K562 (cell line): ENCODE results near the gene MTPN. TPM values are rescaled to one million over a fixed set of nuclear protein-coding genes. Genes with fewer than 3 reads are reported as not detected.

Experiments
- CEBPG ChIP-seq, 3 experiments: fragments of 200-800 bp in 1 of 3; sonication (Bioruptor generic) in 1 of 3; sonication (generic) in 1 of 3; formaldehyde crosslinking in 1 of 3; IDR thresholded peaks in 2 of 3; conservative IDR thresholded peaks in 1 of 3; 2 replicates each; pipeline versions ENCODE4 v1.6.1 to v1.8.0; 2016 to 2022; ENCODE audit warnings: missing compliant biosample characterization in 2 of 3, missing genetic modification characterization in 2 of 3, mild to moderate bottlenecking in 1 of 3, missing genetic modification reagents in 1 of 3
- ILF3 ChIP-seq: fragments of 450-650 bp; IDR thresholded peaks from 2 replicates; pipeline ENCODE4 v1.6.1; 2018; ENCODE audit warnings: antibody characterized with exemption, mild to moderate bottlenecking, moderate library complexity, borderline replicate concordance
- PHF21A ChIP-seq: fragments of 450-650 bp; IDR thresholded peaks from 2 replicates; pipeline ENCODE4 v1.6.1; 2017; ENCODE audit warnings: low read depth, borderline replicate concordance
- RB1 ChIP-seq: fragments of 450-650 bp; IDR thresholded peaks from 2 replicates; pipeline ENCODE4 v1.6.1; 2017; ENCODE audit warnings: low read depth, mild to moderate bottlenecking
- YY1 ChIP-seq, 3 experiments: IDR thresholded peaks; 2 replicates each; pipeline ENCODE4 v1.6.1; 2011; ENCODE audit warnings: low read length in 2 of 3, mild to moderate bottlenecking in 2 of 3, moderate library complexity in 2 of 3, borderline replicate concordance in 1 of 3, control low read depth in 1 of 3, low read depth in 1 of 3; ENCODE audit not compliant: insufficient read depth in 3 of 3, insufficient replicate concordance in 2 of 3, control insufficient read depth in 1 of 3, insufficient read length in 1 of 3; ENCODE audit errors: extremely low read depth in 1 of 3
- ZBED1 ChIP-seq: IDR thresholded peaks from 2 replicates; pipeline ENCODE4 v1.6.1; 2014
- ZNF75A ChIP-seq: fragments of 450-650 bp; formaldehyde crosslinking; IDR thresholded peaks from 2 replicates; pipeline ENCODE4 v1.4.0; 2020; ENCODE audit warnings: mild to moderate bottlenecking
- polyA plus RNA-seq, 8 experiments: library from polyadenylated mRNA; depleted of rRNA in 4 of 8; stranded (reverse) in 5 of 8; unstranded in 3 of 8; fragments of >200 nt; fragmentation: Nextera tagmentation in 2 of 8; fragmentation: Illumina TruSeq in 1 of 8; extraction: Ambion mirVana in 2 of 8; extraction: Trizol in 1 of 8; gene quantifications; 2 replicates each; pipeline versions ENCODE4 v1.2.1 to v1.2.3, GENCODE V29; 2011 to 2014; ENCODE audit warnings: inconsistent platforms in 1 of 8, missing spikeins in 1 of 8
- total RNA-seq, 7 experiments: library from RNA; depleted of rRNA in 6 of 7; stranded (reverse); fragments of >200 nt in 6 of 7; fragmentation: Illumina TruSeq in 2 of 7; extraction: Trizol in 2 of 7; gene quantifications; 2 replicates each; pipeline versions ENCODE4 v1.2.1 to v1.2.3, GENCODE V29; 2011 to 2021; ENCODE audit warnings: low replicate concordance in 1 of 7
- TF ChIP-seq, protein P1 (sequence below), 2 experiments: fragments of 450-650 bp in 1 of 2; sonication (generic) in 1 of 2; formaldehyde crosslinking; conservative IDR thresholded peaks; 2 replicates each; pipeline versions ENCODE4 v1.4.0 to v1.8.1; 2020 to 2022; ENCODE audit warnings: mild to moderate bottlenecking in 1 of 2, missing genetic modification reagents in 1 of 2
- TF ChIP-seq, protein P2 (sequence below): fragments of 200-800 bp; sonication (Bioruptor generic); IDR thresholded peaks from 2 replicates; pipeline ENCODE4 v1.6.1; 2016; ENCODE audit warnings: missing genetic modification characterization, missing compliant biosample characterization
- TF ChIP-seq, protein P3 (sequence below): fragments of 250-450 bp; sonication (Bioruptor Pico); IDR thresholded peaks from 2 replicates; pipeline ENCODE4 v1.8.0; 2021; ENCODE audit warnings: moderate library complexity, mild to moderate bottlenecking, inconsistent platforms
- TF ChIP-seq, protein P4 (sequence below): fragments of 250-450 bp; sonication (Bioruptor Pico); IDR thresholded peaks from 2 replicates; pipeline ENCODE4 v1.4.0; 2020; ENCODE audit warnings: mild to moderate bottlenecking, moderate library complexity
- TF ChIP-seq, protein P5 (sequence below): conservative IDR thresholded peaks from 2 replicates; pipeline ENCODE4 v1.6.1; 2011; ENCODE audit warnings: low read depth, mild to moderate bottlenecking, low read length; ENCODE audit not compliant: control insufficient read depth

MTPN gene
- total and polyA plus RNA-seq, 9 of the 15 experiments (the other 6 are each of a cell fraction or from before 2014, with no cell fraction given), result 68.5 to 261 (median 156) TPM

DNA sequence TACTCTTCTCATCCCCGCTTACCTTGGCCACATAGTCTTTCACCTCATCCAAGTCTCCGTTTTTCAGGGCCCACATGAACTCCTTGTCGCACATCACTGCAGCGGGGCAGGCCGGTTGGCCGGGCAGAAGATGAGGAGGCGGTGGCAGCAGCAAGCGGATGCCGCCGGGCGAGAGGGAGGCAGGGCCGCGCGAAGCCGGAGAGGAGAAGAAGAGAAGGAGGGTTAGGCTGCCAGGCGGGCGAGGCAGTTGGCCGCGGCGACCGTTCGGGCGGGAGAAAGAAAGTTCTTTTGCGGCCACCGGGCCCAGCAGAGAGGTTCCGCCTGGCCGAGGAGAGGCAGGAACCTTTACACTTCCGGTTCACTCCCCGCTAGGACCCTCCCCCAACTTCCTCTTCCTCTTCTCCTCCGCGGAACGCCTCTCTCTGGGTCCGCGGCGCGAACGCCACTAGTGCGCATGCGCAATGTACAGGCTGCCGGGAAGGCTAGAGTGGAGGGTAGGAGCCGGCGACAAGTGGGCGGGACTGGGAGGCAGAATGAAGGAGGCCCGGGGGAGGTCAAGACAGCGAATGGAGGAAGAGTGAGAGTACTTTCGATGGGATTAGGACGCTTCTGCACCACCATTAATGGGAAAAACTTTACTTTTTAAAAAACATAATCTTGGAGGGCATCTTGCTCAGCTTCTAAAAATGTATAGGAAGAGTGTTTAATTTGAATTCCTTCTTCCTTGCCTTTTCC, at the start of gene MTPN (continued):
- TF ChIP-seq YY1 (IDR thresholded peaks at IDR 0.05; ENCODE audit: borderline replicate concordance in 1 of 3, control insufficient read depth in 1 of 3, extremely low read depth in 1 of 3, insufficient read depth in 3 of 3, insufficient read length in 1 of 3, insufficient replicate concordance in 2 of 3, low read depth in 1 of 3, low read length in 2 of 3), result peak in 2 of 3 experiments; percentile 59 to 82
- TF ChIP-seq ZNF75A, result no peak
- 0 out of 2 replicates have a peak, but pooled peaks have one; percentile 51 for TF ChIP-seq CEBPG (CRISPR knock-in tag; IDR thresholded peaks at IDR 0.05)
- TF ChIP-seq CEBPG (tag; conservative IDR thresholded peaks at IDR 0.05 in 1 of 2, IDR thresholded peaks at IDR 0.05 in 1 of 2), result no peak
- peak; percentile 70; the same call in 1 of the 2 replicates for TF ChIP-seq RB1
- TF ChIP-seq, protein P1, sequence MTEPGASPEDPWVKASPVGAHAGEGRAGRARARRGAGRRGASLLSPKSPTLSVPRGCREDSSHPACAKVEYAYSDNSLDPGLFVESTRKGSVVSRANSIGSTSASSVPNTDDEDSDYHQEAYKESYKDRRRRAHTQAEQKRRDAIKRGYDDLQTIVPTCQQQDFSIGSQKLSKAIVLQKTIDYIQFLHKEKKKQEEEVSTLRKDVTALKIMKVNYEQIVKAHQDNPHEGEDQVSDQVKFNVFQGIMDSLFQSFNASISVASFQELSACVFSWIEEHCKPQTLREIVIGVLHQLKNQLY (CRISPR knock-in tag; conservative IDR thresholded peaks at IDR 0.05), result peak in 1 of 2 experiments; percentile 75; a peak in 2 of 4 replicates
- no peak; the same call in 1 of the 2 replicates for TF ChIP-seq PHF21A
- TF ChIP-seq, protein P2, sequence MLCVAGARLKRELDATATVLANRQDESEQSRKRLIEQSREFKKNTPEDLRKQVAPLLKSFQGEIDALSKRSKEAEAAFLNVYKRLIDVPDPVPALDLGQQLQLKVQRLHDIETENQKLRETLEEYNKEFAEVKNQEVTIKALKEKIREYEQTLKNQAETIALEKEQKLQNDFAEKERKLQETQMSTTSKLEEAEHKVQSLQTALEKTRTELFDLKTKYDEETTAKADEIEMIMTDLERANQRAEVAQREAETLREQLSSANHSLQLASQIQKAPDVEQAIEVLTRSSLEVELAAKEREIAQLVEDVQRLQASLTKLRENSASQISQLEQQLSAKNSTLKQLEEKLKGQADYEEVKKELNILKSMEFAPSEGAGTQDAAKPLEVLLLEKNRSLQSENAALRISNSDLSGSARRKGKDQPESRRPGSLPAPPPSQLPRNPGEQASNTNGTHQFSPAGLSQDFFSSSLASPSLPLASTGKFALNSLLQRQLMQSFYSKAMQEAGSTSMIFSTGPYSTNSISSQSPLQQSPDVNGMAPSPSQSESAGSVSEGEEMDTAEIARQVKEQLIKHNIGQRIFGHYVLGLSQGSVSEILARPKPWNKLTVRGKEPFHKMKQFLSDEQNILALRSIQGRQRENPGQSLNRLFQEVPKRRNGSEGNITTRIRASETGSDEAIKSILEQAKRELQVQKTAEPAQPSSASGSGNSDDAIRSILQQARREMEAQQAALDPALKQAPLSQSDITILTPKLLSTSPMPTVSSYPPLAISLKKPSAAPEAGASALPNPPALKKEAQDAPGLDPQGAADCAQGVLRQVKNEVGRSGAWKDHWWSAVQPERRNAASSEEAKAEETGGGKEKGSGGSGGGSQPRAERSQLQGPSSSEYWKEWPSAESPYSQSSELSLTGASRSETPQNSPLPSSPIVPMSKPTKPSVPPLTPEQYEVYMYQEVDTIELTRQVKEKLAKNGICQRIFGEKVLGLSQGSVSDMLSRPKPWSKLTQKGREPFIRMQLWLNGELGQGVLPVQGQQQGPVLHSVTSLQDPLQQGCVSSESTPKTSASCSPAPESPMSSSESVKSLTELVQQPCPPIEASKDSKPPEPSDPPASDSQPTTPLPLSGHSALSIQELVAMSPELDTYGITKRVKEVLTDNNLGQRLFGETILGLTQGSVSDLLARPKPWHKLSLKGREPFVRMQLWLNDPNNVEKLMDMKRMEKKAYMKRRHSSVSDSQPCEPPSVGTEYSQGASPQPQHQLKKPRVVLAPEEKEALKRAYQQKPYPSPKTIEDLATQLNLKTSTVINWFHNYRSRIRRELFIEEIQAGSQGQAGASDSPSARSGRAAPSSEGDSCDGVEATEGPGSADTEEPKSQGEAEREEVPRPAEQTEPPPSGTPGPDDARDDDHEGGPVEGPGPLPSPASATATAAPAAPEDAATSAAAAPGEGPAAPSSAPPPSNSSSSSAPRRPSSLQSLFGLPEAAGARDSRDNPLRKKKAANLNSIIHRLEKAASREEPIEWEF (CRISPR knock-in tag), result no peak
- TF ChIP-seq, protein P3, sequence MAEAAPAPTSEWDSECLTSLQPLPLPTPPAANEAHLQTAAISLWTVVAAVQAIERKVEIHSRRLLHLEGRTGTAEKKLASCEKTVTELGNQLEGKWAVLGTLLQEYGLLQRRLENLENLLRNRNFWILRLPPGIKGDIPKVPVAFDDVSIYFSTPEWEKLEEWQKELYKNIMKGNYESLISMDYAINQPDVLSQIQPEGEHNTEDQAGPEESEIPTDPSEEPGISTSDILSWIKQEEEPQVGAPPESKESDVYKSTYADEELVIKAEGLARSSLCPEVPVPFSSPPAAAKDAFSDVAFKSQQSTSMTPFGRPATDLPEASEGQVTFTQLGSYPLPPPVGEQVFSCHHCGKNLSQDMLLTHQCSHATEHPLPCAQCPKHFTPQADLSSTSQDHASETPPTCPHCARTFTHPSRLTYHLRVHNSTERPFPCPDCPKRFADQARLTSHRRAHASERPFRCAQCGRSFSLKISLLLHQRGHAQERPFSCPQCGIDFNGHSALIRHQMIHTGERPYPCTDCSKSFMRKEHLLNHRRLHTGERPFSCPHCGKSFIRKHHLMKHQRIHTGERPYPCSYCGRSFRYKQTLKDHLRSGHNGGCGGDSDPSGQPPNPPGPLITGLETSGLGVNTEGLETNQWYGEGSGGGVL (CRISPR knock-in tag), result no peak
- TF ChIP-seq, protein P4, sequence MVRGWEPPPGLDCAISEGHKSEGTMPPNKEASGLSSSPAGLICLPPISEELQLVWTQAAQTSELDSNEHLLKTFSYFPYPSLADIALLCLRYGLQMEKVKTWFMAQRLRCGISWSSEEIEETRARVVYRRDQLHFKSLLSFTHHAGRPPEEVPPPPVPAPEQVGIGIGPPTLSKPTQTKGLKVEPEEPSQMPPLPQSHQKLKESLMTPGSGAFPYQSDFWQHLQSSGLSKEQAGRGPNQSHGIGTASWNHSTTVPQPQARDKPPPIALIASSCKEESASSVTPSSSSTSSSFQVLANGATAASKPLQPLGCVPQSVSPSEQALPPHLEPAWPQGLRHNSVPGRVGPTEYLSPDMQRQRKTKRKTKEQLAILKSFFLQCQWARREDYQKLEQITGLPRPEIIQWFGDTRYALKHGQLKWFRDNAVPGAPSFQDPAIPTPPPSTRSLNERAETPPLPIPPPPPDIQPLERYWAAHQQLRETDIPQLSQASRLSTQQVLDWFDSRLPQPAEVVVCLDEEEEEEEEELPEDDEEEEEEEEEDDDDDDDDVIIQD (CRISPR knock-in tag), result 0 out of 2 replicates have a peak, but pooled peaks have one; percentile 12
- TF ChIP-seq, protein P5, sequence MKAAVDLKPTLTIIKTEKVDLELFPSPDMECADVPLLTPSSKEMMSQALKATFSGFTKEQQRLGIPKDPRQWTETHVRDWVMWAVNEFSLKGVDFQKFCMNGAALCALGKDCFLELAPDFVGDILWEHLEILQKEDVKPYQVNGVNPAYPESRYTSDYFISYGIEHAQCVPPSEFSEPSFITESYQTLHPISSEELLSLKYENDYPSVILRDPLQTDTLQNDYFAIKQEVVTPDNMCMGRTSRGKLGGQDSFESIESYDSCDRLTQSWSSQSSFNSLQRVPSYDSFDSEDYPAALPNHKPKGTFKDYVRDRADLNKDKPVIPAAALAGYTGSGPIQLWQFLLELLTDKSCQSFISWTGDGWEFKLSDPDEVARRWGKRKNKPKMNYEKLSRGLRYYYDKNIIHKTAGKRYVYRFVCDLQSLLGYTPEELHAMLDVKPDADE, result no peak; the same call in 1 of the 2 replicates
- TF ChIP-seq ILF3, result no peak
- no peak for TF ChIP-seq ZBED1
